Stimulated activated memory B cell treated with anti-CD40 and anti-IgM and Interleukin-4, amounts not matched to agents 10 μg/mL and 1 μg/mL and 100 μg/mL, for 72 hours (primary cell): ENCODE results near the gene ATP2A2.
"Not testable (repeated sequence)": the region's sequence is repeated elsewhere in the genome, so short reads cannot be mapped to it uniquely, and the experiment has no call there.

ENCODE experiments used
- ATAC-seq: fragments of 150-1000 bp; cut with Tn5 transposase; 2 replicates; pipeline ENCODE4 v1.10.0; 2021
- H3K27ac Mint-ChIP-seq: one replicate; pipeline ENCODE4 v1.8.0; 2022; ENCODE audit warnings: mild to moderate bottlenecking, mixed read lengths
- H3K27me3 Mint-ChIP-seq: one replicate; pipeline ENCODE4 v1.8.0; 2022; ENCODE audit warnings: mixed read lengths
- H3K36me3 Mint-ChIP-seq: one replicate; pipeline ENCODE4 v1.8.0; 2022; ENCODE audit warnings: mixed read lengths
- H3K4me1 Mint-ChIP-seq: one replicate; pipeline ENCODE4 v1.8.0; 2022; ENCODE audit warnings: mixed read lengths
- H3K4me3 Mint-ChIP-seq: one replicate; pipeline ENCODE4 v1.8.0; 2022; ENCODE audit warnings: mild to moderate bottlenecking, moderate library complexity, mixed read lengths
- H3K9me3 Mint-ChIP-seq: one replicate; pipeline ENCODE4 v1.8.0; 2022; ENCODE audit warnings: mixed read lengths

ATP2A2 gene

DNA sequence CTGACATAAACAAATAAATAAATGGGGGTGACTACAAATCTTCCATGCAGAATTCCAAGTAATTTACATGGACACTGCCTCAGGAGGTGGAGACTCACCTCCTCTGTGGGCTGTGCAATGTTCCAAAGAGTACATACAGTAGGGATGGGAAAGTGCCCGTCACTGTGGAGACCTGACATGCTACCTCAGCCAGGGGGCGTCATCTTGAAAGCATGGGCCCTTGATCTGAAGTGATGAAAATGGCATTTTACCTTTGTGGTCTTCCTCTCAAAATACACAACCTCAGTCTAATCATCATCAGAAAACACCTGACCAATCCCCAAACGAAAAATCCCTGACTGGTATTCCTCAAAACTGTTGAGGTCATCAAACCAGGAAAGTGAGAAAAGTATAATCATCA lies 74.0 kb downstream of the ATP2A2 start:
- ATAC-seq: no peak
- H3K4me1 Mint-ChIP-seq: peaks cover 5% of the 10 kb centered on the region
- no peaks in the 10 kb centered on the region for H3K27me3 Mint-ChIP-seq
- H3K36me3 Mint-ChIP-seq: peaks cover 7% of the 10 kb centered on the region
- no peak overlapping the region for H3K27ac Mint-ChIP-seq
- H3K4me3 Mint-ChIP-seq: no peak overlapping the region
- H3K9me3 Mint-ChIP-seq: no peaks in the 10 kb centered on the region

DNA sequence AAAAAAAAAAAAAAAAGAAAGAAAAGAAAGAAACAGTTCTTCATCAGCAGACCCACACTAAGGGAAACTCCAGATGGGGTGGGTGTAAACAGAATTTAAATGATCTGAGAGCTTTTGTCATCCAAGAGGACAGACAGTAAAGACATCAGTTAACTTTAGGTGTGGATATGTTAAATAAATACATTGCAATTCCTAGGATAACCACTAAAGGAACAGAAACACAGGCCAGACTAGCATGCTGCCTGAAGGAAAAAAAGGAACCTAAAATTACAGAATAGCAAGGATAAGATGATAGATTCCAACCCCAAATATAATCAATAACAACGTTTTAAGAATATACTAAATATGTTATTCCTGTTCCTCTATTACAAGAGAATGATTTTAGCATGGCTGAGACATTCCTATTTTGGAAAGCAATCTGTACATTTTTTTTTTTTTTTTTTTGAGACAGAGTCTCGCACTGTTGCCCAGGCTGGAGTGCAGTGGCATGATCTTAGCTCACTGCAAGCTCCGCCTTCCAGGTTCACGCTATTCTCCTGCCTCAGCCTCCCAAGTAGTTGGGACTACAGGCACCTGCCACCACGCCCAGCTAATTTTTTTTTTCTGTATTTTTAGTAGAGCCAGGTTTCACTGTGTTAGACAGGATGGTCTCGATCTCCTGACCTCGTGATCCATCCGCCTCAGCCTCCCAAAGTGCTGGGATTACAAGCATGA lies 77.5 kb downstream of the ATP2A2 start:
- not testable (repeated sequence) for H3K4me3 Mint-ChIP-seq, H3K36me3 Mint-ChIP-seq, H3K9me3 Mint-ChIP-seq, H3K27me3 Mint-ChIP-seq, H3K27ac Mint-ChIP-seq, H3K4me1 Mint-ChIP-seq, ATAC-seq

DNA sequence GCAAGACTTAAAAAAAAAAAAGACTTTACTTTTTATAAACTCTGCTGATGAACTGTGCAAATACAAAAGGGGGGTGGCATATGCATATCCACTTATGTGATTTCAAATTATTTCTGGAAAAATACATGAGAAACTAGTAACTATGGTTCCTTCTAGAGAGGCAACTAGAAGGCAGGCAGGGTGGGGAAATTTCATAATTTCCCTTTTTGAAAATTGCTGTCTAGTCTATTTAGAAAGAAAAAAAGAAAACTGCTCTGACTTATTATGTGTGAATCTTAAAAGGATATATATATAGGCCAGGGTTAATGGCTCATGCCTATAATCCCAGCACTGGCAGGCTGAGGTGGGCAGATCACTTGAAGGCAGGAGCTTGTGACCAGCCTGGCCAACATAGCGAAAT lies 80.2 kb downstream of the ATP2A2 start:
- ATAC-seq: no peak
- Mint-ChIP-seq H3K36me3 (no peaks in the 10 kb centered on the region), H3K9me3 (no peaks in the 10 kb centered on the region), H3K4me3 (no peak overlapping the region), H3K27me3 (no peaks in the 10 kb centered on the region), H3K4me1 (no peaks in the 10 kb centered on the region), H3K27ac (no peak overlapping the region)

DNA sequence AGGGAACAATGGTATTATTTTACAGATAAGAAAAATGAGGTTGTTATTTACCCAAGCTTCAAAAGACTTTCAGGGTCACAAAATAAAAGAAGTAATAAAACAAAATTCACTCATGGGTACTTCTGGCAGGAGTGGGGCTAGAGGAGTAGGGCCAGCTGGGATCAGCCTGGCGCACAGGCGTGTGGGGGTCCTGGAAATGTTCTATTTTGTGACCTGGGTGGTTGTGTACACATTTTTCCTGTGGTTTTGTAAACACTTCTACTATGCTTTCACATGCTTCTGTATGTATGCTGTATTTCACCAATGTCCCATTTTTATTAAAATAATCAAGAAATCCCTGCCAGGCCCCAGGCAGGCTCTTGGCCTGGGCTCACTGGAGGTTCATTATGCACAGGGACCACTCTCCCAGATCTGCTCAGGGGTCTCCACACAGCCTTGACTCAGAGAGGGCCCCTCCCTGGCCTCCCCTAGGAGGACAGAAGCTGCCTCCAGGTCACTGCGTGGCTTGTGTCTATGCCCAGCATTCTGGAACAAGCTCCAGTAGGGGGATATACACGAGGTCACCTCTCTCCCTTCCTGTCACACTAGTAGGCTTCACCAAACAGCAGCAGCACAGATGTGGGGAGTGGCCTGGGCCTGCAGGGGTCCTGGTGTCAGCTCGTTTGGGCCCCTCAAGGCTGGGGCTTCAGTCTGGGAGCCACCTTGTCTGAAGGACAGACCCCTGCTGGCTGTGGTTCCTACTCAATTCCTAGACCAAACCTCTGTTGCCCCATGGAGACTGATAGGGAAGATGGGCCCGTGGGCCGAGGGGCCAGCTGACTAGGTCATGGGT lies 84.7 kb downstream of the ATP2A2 start:
- Mint-ChIP-seq H3K9me3 (no peaks in the 10 kb centered on the region), H3K4me3 (no peak overlapping the region), H3K4me1 (peaks cover 13% of the 10 kb centered on the region), H3K36me3 (no peaks in the 10 kb centered on the region), H3K27ac (no peak overlapping the region), H3K27me3 (no peaks in the 10 kb centered on the region)
- no peak for ATAC-seq

DNA sequence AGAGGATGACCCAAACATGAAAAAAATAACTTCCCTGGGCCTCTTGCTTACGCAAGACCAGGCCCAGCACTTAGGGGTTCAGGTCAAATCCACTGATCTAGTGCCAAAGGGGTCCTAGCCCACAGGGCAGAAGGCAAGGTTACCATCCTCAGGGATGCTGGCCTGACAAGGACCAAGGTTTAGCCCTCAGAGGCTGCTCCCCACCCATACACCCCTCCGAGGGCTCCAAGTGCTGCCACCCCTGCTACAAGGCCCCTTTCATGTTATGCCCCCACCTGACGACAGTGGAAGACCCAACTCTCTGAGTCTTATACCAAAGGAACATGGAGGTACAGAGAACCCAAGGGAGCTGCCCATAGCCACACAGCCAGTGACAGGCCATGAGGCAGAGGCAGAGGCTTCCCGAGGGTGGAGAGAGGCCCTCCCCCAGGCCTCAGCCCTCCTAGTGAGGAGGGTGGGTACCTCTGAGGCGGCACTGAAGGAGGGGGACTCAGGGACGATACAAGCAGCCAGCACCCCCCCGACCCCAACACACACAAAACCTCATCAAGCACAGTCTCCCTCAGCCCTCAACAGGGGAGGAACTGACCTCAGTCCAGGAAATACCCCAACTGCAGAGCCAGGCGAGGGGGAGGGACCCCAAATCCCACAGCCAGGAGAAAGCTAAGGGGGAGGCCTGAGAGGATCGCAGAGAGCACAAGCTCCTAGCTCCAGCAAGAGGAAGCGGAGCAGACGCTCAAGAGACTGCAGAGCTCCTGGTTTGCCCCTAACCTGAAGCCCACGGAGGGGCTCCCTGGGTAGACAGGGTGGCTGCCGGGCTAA lies 85.5 kb downstream of the ATP2A2 start:
- H3K27me3 Mint-ChIP-seq: no peaks in the 10 kb centered on the region
- no peaks in the 10 kb centered on the region for H3K9me3 Mint-ChIP-seq
- H3K36me3 Mint-ChIP-seq: peaks cover 1% of the 10 kb centered on the region
- H3K4me3 Mint-ChIP-seq: no peak overlapping the region
- H3K27ac Mint-ChIP-seq: no peak overlapping the region
- H3K4me1 Mint-ChIP-seq: peaks cover 21% of the 10 kb centered on the region
- ATAC-seq: no peak

DNA sequence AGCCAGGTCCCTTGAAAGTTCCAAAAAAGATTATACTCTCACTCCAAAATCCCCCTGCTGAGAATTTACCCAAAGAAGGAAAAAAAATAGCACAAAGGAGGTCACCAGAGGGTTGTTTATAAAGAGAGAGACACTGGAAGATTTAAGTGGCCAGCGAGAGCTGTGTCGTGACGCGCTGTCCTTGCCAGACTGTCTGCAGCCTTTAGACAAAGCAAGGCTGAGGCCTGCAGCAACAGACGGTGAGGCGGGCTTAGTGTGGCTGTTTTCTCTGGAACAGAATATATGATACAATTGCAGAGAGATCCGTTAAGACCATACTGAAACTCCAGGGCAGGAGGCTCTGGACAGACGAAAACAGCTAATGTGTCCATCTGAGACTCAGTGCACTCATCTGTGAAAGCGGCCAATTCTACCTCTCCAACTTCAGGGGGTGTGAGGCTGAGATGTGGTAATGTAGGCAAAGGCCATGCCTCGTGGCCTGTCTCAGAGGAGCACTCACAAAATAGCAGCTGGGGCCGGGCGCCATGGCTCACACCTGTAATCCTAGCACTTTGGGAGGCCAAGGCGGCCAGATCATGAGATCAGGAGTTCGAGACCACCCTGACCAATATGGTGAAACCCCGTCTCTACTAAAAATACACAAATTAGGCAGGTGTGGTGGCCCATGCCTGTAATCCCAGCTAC lies 86.3 kb downstream of the ATP2A2 start:
- H3K4me3 Mint-ChIP-seq: no peak overlapping the region
- H3K27ac Mint-ChIP-seq: no peak overlapping the region
- peaks cover 6% of the 10 kb centered on the region for H3K36me3 Mint-ChIP-seq
- peaks cover 28% of the 10 kb centered on the region for H3K4me1 Mint-ChIP-seq
- no peaks in the 10 kb centered on the region for H3K27me3 Mint-ChIP-seq
- H3K9me3 Mint-ChIP-seq: no peaks in the 10 kb centered on the region
- no peak for ATAC-seq

DNA sequence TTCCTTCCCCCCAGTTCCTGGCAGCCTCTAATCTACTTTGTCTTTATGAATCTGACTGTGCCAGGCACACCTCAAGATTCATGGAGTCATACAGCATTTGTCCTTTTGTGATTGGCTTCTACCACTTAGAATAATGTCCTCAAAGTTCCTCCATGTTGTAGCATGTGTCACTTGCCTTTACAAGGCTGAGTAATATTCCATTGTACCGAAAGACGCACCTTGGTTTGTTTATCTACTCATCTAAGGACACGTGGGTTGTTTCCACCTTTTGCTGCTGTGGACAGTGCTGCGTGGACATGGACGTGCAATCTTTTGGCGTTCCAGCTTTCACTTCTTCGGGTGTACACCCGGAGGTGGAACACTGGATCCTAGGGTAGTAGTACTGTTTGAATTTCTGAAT lies 88.9 kb downstream of the ATP2A2 start:
- Mint-ChIP-seq H3K9me3 (no peaks in the 10 kb centered on the region), H3K4me3 (no peak overlapping the region), H3K36me3 (peaks cover 20% of the 10 kb centered on the region), H3K27ac (no peak overlapping the region), H3K27me3 (no peaks in the 10 kb centered on the region), H3K4me1 (peaks cover 28% of the 10 kb centered on the region)
- ATAC-seq: no peak

DNA sequence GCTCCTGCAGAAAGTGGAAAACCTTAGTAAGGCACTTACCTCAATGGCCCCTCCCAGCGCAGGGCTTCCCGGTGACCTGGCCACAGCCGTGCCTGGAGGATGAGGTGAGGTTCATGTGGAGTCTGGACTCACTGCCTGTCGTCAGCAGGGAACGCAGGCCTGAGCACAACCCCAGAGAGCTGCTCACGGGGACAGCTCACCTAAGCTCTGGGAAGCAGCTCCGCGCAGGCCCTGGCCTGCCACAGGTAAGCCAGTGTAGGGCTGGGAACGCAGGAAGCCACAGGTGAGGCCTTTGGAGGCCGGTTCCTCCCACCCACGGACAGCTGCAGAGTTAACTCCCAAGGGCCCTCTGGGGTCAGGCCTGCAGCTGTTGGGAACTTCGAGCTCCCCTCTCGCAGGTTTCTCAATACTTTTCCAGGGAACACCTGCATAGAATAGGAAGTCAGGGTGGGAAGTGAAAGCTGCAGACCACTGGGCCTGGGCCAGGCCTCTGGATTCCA lies 89.7 kb downstream of the ATP2A2 start:
- peak overlapping the region; percentile 29 for H3K4me3 Mint-ChIP-seq
- peaks cover 27% of the 10 kb centered on the region for H3K36me3 Mint-ChIP-seq
- ATAC-seq: peak; percentile 24
- no peaks in the 10 kb centered on the region for H3K27me3 Mint-ChIP-seq
- peaks cover 28% of the 10 kb centered on the region for H3K4me1 Mint-ChIP-seq
- no peaks in the 10 kb centered on the region for H3K9me3 Mint-ChIP-seq
- peak overlapping the region; percentile 81 for H3K27ac Mint-ChIP-seq

DNA sequence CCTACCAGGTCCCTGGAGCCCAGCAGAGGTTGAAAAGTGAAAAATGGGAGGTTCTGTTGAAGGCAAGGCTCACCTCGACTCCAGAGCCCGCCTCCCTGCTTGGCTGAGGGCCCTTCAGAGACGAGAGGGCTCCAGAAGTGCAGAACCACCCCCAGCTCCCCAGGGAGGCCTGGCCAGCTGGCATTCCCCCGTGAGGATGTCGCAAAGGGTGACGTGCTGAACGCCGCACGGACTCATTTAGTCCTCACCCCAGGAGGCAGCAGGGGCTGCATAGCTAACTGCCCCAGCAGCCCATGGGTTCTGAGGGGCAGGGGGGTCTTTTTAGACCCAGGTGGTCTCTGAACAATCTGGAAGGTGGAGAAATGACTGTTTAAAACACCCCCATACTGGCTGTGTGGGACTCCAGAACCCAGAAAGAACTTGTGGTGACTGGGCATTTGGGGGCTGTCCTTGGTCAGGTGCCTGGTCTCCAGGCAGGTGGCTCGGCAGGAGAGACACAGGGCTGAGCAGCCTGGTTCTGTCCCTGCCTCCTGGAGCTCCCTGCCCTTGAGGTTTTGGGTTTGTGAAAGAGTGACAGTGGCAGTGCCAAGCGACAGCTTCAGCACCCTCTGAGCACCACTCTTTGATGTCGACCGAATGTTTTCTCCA lies 90.5 kb downstream of the ATP2A2 start:
- peak overlapping the region; percentile 33 for H3K4me3 Mint-ChIP-seq
- no peaks in the 10 kb centered on the region for H3K9me3 Mint-ChIP-seq
- H3K27me3 Mint-ChIP-seq: no peaks in the 10 kb centered on the region
- peak overlapping the region; percentile 81 for H3K27ac Mint-ChIP-seq
- peaks cover 28% of the 10 kb centered on the region for H3K4me1 Mint-ChIP-seq
- H3K36me3 Mint-ChIP-seq: peaks cover 32% of the 10 kb centered on the region
- ATAC-seq: peak; percentile 95

DNA sequence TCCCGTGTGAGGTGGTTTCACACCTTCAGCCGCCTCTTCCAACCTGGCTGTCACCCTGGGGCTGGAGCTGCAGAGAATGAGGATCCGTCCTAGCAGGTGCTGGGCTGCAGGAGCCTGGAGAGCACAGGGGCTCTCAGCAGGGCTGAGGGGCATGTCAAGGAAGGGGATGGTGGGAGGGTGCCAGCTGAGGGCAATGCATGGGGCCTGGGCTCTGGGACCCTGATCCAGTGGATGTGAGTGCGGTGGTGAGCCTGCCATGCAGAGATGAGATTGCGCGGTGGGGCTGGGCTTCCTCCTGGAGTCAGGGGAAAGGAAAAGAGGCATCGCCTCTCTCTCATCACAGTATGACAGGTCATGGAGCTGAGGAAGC lies 91.0 kb downstream of the ATP2A2 start:
- Mint-ChIP-seq H3K9me3 (no peaks in the 10 kb centered on the region), H3K36me3 (peaks cover 32% of the 10 kb centered on the region)

DNA sequence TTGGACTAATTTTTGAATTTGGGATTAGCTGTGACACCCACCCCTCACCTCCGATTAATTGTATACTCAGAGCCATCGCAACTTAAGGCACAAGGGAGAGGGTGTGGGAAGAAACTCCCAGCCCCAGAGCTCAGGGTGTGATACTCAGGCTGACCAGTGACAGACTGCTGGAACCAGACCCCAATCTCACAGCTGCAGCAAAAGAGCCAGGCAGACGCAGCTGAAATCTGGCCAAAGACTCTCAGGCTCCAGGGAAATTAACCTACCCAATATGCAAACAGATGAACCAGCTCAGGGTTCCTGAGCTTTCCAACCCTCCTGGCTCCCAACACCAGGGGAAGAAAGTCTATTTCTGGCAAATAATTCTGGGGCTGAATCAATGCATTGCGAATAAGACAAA lies 92.0 kb downstream of the ATP2A2 start:
- no peaks in the 10 kb centered on the region for H3K27me3 Mint-ChIP-seq
- no peak overlapping the region for H3K27ac Mint-ChIP-seq
- H3K4me1 Mint-ChIP-seq: peaks cover 28% of the 10 kb centered on the region
- H3K36me3 Mint-ChIP-seq: peaks cover 39% of the 10 kb centered on the region
- no peak overlapping the region for H3K4me3 Mint-ChIP-seq
- no peak for ATAC-seq
- H3K9me3 Mint-ChIP-seq: no peaks in the 10 kb centered on the region

More for the DNA sequence above, 91.0 kb downstream of the ATP2A2 start:
- H3K4me1 Mint-ChIP-seq: peaks cover 28% of the 10 kb centered on the region
- no peak for ATAC-seq
- H3K4me3 Mint-ChIP-seq: peak overlapping the region; percentile 33
- peak overlapping the region; percentile 81 for H3K27ac Mint-ChIP-seq
- no peaks in the 10 kb centered on the region for H3K27me3 Mint-ChIP-seq

DNA sequence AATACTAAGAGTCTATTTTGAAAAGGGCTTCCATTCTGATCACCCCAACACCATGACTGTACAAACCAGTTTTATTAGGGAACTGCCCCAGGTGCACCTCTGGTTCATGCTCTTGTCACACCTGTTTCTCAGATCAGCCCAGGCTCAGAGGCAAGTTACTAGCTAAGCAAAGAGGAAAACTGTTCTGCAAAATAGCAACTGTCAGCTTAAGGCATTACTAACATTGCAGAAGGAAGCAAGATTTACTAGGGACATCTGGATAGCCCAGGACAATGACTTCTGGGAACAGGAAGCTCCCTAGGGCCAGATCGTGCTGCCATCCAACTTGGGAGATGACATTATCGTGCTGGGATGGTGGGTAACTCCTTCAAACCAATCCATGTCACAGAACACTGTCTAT lies 92.4 kb downstream of the ATP2A2 start:
- Mint-ChIP-seq H3K27me3 (no peaks in the 10 kb centered on the region), H3K9me3 (no peaks in the 10 kb centered on the region), H3K27ac (peak overlapping the region; percentile 2), H3K36me3 (peaks cover 42% of the 10 kb centered on the region), H3K4me3 (no peak overlapping the region), H3K4me1 (peaks cover 25% of the 10 kb centered on the region)
- ATAC-seq: no peak

DNA sequence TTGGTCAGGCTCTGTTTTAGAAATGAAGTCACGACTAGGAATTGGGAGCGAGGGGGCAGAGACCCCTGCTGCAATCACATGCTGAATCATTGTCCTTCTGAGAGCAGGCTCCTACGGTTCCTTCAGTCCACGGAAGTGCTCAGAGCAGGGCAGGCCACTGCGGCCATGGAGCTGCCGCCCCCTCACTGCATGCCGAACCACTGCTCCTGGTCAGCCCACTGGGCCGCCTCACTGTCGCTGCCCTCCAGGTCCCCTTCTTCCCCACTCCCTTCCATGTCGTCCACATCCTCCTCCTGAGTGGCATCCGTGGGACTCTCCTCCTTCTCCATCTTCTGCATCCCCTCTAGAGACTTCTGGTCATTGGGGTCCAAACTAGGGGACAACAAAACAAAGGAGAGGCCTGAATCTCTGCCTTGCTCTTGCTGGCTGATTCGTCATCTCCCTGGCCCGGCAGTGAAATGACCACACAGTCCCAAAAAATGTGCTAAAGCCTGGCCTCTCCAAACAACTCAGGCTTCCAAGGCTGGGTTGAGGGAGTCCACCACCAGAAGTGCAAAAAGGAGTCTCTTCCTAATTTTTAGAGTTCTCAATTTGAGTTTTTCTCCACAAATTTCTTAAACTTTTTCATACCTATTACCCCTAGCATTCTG lies 93.0 kb downstream of the ATP2A2 start:
- H3K27ac Mint-ChIP-seq: peak overlapping the region; percentile 2
- H3K4me3 Mint-ChIP-seq: no peak overlapping the region
- ATAC-seq: no peak
- H3K9me3 Mint-ChIP-seq: no peaks in the 10 kb centered on the region
- peaks cover 49% of the 10 kb centered on the region for H3K36me3 Mint-ChIP-seq
- H3K4me1 Mint-ChIP-seq: peaks cover 22% of the 10 kb centered on the region
- H3K27me3 Mint-ChIP-seq: no peaks in the 10 kb centered on the region

DNA sequence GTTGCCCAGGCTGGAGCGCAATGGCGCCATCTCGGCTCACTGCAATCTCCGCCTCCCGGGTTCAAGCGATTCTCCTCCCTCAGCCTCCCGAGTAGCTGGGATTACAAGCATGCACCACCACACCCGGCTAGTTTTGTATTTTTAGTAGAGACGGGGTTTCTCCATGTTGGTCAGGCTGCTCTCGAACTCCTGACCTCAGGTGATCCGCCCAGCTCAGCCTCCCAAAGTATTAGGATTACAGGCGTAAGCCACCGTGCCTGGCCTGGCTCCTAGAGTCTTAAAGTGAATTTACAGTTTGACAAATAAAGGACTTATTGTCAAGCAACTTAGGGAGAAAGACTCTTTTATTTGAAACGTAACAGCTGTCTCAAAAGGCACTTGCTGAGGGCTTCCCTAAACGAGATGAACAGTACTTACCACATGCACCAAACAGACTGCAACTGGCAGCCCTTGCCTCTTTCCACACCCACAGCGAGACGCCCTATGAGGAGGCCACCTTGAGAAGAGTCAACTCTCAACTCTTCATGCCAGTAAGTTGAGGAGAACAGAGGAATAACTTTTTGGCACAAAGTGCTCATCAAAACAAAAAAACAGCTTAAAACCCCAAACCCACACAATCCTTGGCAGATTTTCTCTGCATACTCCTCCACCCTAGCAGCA lies 97.2 kb downstream of the ATP2A2 start:
- not testable (repeated sequence) for H3K4me1 Mint-ChIP-seq, H3K4me3 Mint-ChIP-seq, H3K27ac Mint-ChIP-seq, H3K9me3 Mint-ChIP-seq, H3K27me3 Mint-ChIP-seq, ATAC-seq
- peaks cover 67% of the 10 kb centered on the region for H3K36me3 Mint-ChIP-seq
